LNCAP (cell line): ENCODE measurements around the gene NCKAP5L.
A peak's percentile ranks its signal among the peaks of the same experiment; 100 is the strongest.

Experiments
- CTCF ChIP-seq: fragments of 450-650 bp; IDR thresholded peaks from 2 replicates; pipeline ENCODE4 v1.5.1; 2017; ENCODE audit warnings: mild to moderate bottlenecking

Gene NCKAP5L

GRCh38 chr12:49847161-49847560 lies 18.9 kb upstream of the NCKAP5L start:
- no peak for TF ChIP-seq CTCF

GRCh38 chr12:49846032-49846431 lies 17.8 kb upstream of the NCKAP5L start:
- no peak for TF ChIP-seq CTCF

- TF ChIP-seq CTCF = no peak
Measured at GRCh38 chr12:49843876-49844437, 15.7 kb upstream of the NCKAP5L start.

- no peak for TF ChIP-seq CTCF
Measured at GRCh38 chr12:49843411-49843810, 15.2 kb upstream of the NCKAP5L start.

GRCh38 chr12:49842519-49843352 lies 14.5 kb upstream of the NCKAP5L start, which contains the start of gene BCDIN3D:
Gene BCDIN3D (minus strand): TSS chr12:49843106. CDS start chr12:49843087, 19 bp downstream.
- no peak for TF ChIP-seq CTCF

GRCh38 chr12:49838973-49839633 lies 10.9 kb upstream of the NCKAP5L start:
- TF ChIP-seq CTCF = peak; percentile 57

- no peak for TF ChIP-seq CTCF
Measured at GRCh38 chr12:49832836-49833421, 4.7 kb upstream of the NCKAP5L start.
